ENCODE results near the gene FBXO9.

The FBXO9 gene

GRCh38 chr6:53065266-53066076 lies at the start of gene FBXO9:
FBXO9 (plus strand) TSS chr6:53065404; CDS start chr6:53065790, 386 bp downstream.
- peak; percentile 58 to 63 for DNase-seq (ENCODE audit: low read depth in 2 of 2)

- DNase-seq (ENCODE audit: low read depth in 2 of 2), result no peak
These were observed 49.7 kb upstream of the FBXO9 start for GRCh38 chr6:53015486-53015885.

- DNase-seq (ENCODE audit: low read depth in 2 of 2), result no peak
These were observed 46.8 kb upstream of the FBXO9 start for GRCh38 chr6:53018446-53018845.

GRCh38 chr6:53020005-53020744 lies 45.0 kb upstream of the FBXO9 start:
- no peak for DNase-seq (ENCODE audit: low read depth in 2 of 2)

- no peak for DNase-seq (ENCODE audit: low read depth in 2 of 2)
These were observed 41.9 kb upstream of the FBXO9 start for GRCh38 chr6:53023323-53023722.

- DNase-seq (ENCODE audit: low read depth in 2 of 2), result no peak
These were observed 38.7 kb upstream of the FBXO9 start for GRCh38 chr6:53026526-53026925.

GRCh38 chr6:53027131-53027718 lies 38.0 kb upstream of the FBXO9 start:
- DNase-seq (ENCODE audit: low read depth in 2 of 2), result no peak

- no peak for DNase-seq (ENCODE audit: low read depth in 2 of 2)
These were observed 36.7 kb upstream of the FBXO9 start for GRCh38 chr6:53028467-53028866.

- DNase-seq (ENCODE audit: low read depth in 2 of 2), result no peak
These were observed 35.9 kb upstream of the FBXO9 start for GRCh38 chr6:53029257-53029656.

- no peak for DNase-seq (ENCODE audit: low read depth in 2 of 2)
These were observed 35.4 kb upstream of the FBXO9 start for GRCh38 chr6:53029761-53030160.

GRCh38 chr6:53031281-53031680 lies 33.9 kb upstream of the FBXO9 start:
- no peak for DNase-seq (ENCODE audit: low read depth in 2 of 2)

- DNase-seq (ENCODE audit: low read depth in 2 of 2), result no peak
These were observed 32.4 kb upstream of the FBXO9 start for GRCh38 chr6:53032849-53033248.

- no peak for DNase-seq (ENCODE audit: low read depth in 2 of 2)
These were observed 31.4 kb upstream of the FBXO9 start for GRCh38 chr6:53033764-53034163.

GRCh38 chr6:53035549-53036213 lies 29.5 kb upstream of the FBXO9 start:
- no peak for DNase-seq (ENCODE audit: low read depth in 2 of 2)

GRCh38 chr6:53038141-53038540 lies 27.1 kb upstream of the FBXO9 start:
- no peak for DNase-seq (ENCODE audit: low read depth in 2 of 2)

GRCh38 chr6:53038596-53038995 lies 26.6 kb upstream of the FBXO9 start:
- DNase-seq (ENCODE audit: low read depth in 2 of 2), result no peak

GRCh38 chr6:53041356-53041755 lies 23.8 kb upstream of the FBXO9 start:
- no peak for DNase-seq (ENCODE audit: low read depth in 2 of 2)

- no peak for DNase-seq (ENCODE audit: low read depth in 2 of 2)
These were observed 23.1 kb upstream of the FBXO9 start for GRCh38 chr6:53042112-53042511.

GRCh38 chr6:53043581-53043980 lies 21.6 kb upstream of the FBXO9 start:
- no peak for DNase-seq (ENCODE audit: low read depth in 2 of 2)

- no peak for DNase-seq (ENCODE audit: low read depth in 2 of 2)
These were observed 21.1 kb upstream of the FBXO9 start for GRCh38 chr6:53044071-53044470.

GRCh38 chr6:53044572-53044971 lies 20.6 kb upstream of the FBXO9 start:
- DNase-seq (ENCODE audit: low read depth in 2 of 2), result no peak

Data from stimulated activated CD4-positive, alpha-beta T cell treated with anti-CD3 and anti-CD28 coated beads, Interleukin-4, amount 100 ng/mL, for 48 hours (primary cell).